ENCODE measurements around the gene GLDN.

Gene GLDN

DNA sequence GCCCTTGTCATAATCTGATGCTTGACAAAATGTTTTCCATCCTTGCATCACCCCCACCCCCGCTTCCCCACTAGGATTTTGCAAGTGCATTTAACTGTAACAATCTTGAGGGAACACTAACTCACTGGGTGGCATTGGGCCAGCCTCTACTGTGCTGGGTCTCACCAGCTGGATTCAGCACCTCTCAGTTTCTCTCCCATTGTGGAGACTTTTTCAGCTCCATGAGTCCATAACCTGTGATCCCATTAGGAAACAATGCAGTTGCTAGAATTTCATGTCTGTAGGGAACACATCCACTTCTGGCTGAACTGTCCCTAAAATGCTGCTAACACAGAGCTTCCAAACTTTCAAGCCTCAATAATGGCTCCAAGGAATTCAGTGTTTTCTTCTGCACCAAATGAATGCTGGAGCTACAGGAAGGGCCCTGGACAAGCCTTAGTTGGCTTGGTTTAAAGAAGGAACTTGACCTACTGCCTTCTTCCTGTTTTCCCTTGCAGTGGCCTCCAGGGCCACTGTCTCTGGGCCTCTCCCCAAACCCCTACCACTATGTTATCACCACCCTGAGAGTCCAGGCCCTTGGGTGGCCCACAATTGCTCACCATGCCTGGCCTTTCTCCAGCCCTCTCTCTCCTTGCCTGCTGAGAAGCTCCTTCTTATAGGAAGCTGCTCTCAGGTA, 18.7 kb upstream of the GLDN start:
- no peak for DNase-seq (ENCODE audit: low read depth in 3 of 3)

DNA sequence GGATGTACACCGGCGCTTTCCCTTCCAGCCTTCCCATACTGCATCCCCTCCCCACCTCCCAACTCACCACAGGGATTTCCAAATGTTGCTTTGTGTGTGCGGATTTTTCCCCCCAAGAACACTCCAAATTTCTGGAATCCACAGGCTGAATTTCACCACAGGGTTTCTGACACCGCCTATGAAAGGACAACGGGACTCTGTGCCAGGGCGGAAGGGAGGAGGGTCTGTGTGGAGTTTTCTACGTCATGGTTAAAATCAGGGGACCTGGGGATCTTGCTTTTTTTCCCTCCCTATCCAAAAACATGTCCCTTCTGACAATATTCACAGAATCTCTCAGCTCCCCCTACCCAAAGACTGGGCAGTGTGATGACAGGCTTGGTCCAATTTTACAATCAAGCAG, 17.7 kb upstream of the GLDN start:
- DNase-seq (ENCODE audit: low read depth in 3 of 3) = no peak

DNA sequence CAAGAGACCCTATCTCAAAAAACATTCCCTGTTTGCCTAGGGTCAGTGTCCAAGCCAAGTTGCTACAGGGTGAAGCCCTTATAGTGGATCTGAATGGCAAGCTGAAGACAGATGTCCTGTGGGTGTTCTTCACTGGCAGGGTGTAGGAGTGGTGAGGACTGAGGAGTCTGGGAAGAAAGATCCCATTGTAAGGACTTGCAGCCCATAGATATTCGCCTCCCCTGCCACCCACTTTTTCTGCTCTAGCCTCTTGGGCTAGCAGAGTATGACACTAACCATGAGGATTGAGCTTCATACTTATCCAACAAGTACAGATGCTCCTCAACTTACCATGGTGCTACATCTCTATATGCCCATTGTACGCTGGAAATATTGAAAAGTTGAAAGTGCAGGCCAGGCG, 16.3 kb upstream of the GLDN start:
- no peak for DNase-seq (ENCODE audit: low read depth in 3 of 3)

DNA sequence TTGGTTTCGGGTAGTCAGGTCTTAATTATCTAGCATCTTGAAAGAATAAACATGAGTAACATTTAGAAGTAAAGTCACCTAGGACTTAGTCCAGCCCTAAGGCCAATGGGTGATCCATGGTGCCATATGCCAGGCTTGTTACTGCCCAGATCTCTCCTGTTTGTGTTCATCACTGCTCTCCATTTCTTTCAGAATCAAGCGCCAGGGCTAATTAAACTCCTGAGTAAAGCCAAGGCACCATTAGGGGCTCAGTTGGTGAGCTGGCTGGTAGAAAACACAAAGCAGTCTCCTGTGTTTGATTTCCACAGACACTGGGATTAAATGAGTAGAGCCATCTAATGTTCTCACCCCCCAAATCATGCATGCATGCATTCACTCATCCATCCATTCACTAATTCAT, 14.4 kb upstream of the GLDN start:
- no peak for DNase-seq (ENCODE audit: low read depth in 3 of 3)

DNA sequence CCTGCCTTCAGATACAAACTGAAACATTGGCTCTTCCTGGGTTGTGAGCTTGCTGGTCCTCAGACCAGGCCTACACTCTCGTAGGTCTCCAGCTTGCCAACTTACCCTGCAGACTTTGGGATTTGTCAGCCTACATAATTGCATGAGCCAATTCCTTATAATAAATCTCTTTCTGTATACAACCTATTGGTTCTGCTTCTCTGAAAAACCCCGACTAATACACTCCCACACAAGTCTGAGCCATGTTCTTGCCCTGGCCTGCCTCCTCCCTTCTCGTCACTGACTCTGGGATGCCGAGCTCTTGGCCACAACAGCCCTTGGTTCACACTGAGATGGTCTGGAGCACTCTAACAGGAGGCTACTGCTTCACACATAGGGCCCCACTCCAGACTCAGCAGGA, 12.5 kb upstream of the GLDN start:
- DNase-seq (ENCODE audit: low read depth in 3 of 3) = no peak

DNA sequence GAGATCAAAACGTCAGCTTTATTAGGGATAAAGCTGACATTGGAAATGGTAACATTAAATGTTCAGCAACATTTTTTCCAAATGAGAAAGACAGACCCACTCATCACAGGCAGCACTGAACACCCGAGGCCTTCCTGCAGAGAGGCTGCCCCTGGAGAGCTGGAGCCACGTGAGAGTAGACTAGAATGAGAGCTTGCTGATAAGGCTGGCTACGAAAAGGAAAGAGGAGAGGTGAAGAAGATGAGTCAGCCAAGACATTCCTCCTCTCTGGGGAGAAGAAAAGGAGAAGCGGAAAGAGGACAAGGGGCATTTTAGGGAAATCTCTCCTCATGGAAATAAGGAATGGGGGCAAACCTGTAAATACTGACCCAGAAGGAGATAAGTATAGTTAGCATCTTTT, 10.3 kb upstream of the GLDN start:
- DNase-seq (ENCODE audit: low read depth in 3 of 3) = no peak

DNA sequence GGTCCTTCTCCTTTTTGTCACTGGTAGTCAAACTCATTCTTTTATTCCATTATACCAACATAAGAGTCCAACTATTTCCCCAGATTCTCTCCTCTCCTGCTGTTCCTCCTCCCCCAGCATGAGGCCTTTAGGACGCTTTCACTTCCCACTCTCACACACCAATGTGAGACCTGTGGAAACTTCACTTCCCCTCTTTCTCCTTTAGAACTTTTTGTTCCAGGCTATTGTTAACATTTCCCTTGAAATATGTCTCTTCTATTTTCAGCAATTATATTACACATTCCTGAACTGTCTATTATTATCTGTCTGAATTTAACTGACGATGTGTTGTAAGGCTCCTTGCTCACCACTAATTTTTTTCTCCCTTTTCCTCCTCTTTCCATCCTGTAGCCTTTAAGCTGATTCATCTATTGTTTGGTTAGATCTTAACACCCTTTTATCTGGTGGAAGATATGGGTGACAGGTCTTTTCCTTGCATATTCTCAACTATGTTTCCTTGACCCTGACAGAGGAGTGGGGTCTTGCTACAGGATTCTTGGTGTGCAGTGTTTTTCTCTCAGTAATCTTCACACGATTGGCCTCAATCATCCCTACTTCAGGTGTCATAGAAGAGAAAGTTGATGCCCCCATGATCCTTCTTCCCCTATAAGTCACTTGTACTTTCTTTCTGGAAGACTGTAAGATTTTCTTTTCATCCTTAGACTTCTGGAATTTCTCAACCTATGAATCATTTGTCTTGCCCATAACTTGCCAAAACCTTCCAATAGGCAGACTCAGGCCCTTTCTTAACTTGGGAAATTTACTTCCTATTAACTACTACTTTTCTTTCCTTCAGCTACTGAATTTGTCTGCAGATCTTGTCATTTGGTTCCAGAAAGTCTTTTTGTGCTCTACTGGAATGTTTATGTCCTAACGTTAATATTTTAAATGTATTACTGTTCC, 9.0 kb upstream of the GLDN start:
- no peak for DNase-seq (ENCODE audit: low read depth in 3 of 3)

DNA sequence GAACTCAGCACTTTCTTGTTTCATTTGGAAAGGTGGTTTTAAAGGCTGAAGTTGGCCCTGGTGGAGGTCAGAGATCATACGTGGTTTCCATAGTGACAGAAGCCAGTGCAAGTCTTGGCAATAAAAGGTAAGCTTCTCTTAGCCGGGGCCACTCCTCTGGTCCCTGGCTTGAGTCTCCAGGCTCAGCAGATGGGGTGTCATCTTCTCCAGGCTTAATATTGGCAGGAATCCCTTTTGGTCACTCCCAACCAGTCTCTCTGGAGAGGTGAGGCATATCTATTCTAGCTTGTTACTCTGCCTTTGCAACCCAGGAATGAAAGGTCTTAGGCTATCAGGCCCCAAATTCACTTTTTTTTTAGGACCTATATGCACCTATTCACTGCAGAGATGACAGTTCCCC, 7.9 kb upstream of the GLDN start:
- DNase-seq (ENCODE audit: low read depth in 3 of 3) = no peak

DNA sequence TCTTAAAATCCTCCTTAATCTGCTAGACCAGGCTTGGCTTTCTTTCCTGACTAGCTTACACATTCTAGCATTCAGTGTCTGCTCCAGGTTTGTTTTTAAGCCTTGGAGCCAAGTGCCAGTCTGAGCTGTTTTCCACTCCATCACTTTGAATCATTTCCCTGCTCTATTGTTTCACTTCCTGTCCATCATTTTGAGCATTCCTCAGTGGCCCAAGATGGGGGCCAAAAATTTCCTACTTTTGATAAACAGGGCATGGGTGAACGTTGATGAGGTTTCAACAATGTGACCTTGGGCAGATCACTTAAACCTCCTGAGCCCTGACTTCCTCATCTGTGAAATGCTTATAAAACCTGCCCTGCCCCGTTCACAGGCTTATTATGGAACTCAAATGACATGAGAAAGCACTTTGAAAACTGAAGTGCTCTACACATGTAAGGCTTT, 7.4 kb upstream of the GLDN start:
- no peak for DNase-seq (ENCODE audit: low read depth in 3 of 3)

DNA sequence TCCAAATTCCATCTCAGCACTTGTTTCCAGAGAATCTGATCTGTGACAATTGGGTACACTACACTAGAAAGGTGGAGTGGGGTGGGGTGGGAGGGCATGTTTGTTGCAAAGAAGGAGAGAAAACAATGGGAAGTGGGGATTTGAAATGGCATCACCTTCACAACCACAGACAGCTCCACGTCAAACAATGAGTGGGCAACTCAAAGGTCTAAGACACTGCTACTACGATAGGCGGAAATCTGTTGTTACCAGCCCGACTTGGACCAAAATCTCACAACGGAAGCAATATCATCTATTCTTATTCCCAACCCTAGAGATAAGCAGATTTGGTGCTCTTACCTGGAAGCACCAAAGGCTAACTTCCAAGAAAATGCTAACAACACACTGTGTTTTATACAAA, 6.4 kb upstream of the GLDN start:
- DNase-seq (ENCODE audit: low read depth in 3 of 3) = no peak

DNA sequence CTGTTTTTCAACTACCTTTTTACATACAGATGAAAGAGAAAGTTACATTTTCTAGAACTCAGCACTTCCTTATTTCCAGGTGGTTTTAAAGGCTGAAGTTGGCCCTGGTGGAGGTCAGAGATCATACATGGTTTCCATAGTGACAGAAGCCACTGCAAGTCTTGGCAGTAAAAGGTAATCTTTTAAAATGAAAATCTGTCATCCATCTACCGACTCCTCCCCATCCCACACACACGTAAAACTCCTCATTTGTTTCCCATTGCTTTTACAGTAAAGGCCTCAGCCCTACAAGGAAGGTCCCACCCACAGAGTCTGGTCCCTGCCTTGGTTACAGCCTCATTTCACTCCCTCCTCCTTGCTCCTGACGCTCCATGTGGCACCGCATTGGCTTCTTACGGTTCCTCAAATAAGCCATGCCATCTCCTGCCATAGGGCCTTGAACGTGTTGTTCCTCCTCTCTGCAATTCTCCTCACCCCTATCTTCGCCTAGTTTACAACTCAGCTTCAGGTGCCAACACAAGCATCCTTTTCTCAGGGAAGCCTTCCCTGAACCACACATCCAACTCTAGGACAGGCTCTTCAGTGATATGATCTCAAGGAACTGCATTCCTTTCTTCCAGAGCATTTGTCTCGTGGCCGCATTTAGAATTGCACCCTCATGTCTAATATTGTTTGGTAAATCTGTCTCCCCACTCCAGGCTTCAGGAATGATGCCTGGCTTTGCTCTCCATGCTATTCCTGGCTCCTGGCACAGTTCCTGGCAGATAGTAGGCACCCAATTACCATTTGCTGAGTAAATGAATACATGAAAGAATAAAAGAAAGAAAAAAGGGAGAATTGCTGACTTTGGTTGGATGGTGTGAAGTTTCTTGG, 5.7 kb upstream of the GLDN start:
- no peak for DNase-seq (ENCODE audit: low read depth in 3 of 3)

DNA sequence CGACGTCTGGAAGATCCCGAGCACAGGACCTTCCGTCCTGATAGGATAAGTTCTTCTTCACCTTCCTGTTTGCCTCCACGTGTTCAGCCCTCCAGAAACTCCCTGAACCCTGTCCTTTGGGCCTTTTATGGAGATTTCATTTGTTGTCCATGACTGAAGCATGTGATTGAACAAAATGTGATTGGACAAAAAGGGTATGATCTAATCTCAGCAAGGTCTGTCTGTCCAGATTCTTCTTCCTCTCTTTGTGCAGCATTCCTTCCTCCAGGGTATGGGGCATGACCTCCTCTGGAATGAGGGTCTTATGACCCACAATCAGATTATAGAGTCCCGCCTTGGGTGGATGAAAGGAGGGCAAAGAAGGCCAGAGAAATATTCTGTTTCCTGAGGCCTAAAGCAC, 3.0 kb upstream of the GLDN start, which contains the start of gene CYP19A1:
CYP19A1 (minus strand) TSS at position 101 of the 400 bp plus-strand sequence. CDS start 95,684 bp downstream, outside the sequence.
- DNase-seq (ENCODE audit: low read depth in 3 of 3) = no peak

DNA sequence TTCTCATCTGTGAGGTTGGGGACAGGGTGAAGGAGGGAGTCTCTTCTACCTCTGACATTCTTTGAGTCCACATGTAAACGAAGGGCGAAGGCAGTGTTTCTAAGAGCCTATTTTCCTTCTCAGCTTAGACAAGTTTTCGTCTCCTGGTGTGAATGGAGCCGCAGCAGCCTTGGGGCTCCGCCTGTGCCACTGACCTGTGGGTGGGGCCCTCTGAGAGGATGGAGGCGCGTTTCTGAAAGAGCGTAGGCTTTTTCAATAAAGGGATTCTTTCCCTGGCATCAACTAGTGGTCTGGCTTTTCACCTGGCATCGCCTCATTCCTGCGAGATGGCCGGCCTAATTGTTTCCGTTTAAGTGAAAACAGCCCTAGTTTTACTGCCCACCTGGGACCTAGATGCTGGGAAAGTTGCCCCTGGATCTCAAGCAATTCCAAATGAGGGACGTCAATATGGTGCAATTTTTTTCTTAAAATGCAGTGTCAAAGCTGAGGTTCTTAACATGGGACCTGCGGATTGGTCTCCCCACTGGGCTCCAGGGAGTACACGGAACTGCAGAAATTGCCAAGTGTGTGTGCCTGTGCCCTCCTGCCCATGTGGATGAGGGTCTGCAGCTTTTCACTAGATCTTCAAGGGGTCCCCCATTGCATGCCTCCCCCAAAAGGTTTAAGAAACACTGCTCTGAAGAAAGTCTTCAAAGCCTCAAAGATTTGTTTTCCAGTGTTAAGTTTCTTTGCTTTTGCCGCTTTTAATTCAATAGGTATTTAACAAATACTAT, 958 bp downstream of the GLDN start:
- DNase-seq (ENCODE audit: low read depth in 3 of 3) = no peak

DNA sequence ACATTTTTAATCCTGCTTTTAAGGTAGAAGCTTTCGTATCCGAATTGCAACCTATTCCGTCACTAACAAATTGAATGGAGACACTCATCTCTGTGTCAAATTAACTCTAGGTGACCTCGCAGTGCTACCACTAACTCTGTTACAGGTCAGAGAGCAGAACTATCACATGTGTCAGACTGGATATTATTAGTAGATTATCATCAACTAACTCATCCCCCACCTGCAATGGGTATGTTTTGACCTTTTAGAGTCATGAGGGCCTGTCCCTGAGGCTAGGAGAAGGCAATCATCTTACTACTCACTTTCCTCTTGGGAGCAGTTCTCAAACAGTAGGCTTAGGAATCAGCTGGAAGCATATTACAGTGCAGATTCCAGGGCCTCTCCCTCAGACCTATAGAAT, 2.0 kb downstream of the GLDN start:
- DNase-seq (ENCODE audit: low read depth in 3 of 3) = no peak

DNA sequence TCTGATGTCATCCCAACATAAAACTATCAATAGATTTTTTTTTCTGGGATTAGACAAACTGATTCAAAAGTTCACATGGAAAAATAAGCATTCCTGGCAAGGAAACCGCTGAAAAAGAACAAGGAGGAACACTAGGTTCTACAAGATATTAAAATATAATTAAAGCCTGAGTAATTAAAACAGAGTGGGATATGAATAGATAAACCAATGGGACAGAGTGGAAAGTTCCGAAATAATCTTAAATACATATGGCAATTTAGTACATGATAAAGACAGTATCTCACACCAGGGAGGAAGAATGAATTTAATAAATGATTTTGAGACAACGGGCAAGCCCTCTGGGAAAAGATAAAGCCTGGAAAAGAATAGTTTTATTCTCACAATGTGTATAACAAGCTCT, 4.7 kb downstream of the GLDN start:
- no peak for DNase-seq (ENCODE audit: low read depth in 3 of 3)

DNA sequence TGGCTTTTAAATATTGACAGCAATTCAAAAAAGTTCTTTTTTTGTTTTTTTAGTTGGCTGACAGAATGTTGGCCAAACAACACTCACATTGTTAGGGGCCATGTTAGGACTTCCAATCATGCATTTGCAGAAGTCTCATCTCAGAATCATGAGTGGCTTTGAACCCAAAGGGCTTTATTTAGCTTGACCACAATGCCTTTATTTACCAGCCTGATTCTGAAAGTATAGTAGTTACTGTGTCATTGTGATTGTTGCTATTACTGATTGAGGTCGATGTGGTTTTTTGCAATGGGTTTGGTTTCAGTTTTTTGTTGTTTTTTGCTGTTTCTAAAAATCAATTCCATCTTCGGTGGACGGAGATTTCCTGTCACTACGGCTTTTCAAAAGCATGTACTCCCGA, 7.2 kb downstream of the GLDN start:
- DNase-seq (ENCODE audit: low read depth in 3 of 3) = no peak

DNA sequence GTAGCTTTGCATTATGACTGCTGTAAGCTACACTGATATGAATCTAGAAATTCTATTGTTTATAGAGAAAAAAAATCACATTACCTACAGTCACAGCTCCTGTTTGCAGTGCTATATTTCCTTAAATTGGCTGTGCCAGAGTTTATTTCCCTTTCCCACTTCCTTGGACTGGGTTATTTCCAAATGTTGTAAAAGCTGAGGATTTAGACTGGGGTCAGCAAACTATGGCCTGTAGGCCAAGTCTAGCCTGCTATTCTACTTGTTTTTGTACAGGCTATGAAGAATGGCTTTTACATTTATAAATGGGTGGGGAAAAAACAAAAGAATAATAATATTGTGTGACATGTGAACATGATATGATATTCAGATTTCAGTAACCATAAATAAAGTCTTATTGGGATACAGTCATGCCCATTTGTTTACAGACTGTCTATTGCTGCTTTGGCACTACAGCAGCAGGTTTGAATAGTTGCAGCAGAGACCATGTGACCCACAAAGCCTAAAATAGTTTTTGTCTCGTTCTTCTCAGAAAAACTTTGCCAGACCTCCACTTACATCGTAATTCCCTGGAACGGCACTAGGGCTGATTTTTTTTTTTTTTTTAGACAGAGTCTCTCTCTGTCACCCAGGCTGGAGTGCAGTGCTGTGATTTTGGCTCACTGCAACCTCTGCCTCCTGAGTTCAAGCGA, 7.8 kb downstream of the GLDN start:
- DNase-seq (ENCODE audit: low read depth in 3 of 3) = no peak

DNA sequence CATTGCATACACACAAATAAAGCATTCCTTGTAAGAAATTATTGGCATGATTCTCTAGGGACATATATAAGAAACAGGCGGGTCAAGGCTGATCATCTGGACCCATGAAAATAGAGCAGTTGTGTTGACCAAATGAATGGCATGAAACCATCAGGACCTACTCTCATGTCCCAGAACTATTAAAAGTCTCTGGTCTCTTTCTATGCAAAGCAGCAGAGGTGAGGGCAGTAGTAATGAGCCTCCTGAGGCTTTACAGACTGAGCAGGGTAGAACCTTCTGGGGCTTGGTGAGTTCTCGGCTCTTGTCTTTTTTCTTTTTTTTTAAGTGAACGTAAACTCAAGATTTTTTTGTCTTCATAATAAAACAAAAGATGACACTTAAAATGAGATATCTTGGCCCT, 9.3 kb downstream of the GLDN start:
- no peak for DNase-seq (ENCODE audit: low read depth in 3 of 3)

DNA sequence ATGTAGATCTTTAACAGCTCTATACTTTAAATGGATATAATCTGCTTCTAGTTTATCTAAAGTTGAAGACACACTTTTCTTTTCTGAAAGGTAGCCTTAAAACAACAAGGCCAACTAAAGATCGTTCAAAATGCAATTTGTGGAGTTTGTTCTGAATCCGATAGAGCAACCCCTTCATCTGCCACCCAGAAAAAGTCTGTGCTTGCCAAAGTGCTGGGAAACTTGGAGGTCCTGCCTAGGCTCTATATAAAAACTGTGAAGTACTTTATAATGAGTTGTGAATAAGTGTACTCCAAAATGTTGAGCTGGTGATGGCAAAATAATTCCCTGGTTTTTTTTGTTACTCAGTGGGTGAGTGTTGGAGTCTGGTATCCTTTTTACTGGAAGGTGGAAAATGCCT, 12.5 kb downstream of the GLDN start:
- no peak for DNase-seq (ENCODE audit: low read depth in 3 of 3)

DNA sequence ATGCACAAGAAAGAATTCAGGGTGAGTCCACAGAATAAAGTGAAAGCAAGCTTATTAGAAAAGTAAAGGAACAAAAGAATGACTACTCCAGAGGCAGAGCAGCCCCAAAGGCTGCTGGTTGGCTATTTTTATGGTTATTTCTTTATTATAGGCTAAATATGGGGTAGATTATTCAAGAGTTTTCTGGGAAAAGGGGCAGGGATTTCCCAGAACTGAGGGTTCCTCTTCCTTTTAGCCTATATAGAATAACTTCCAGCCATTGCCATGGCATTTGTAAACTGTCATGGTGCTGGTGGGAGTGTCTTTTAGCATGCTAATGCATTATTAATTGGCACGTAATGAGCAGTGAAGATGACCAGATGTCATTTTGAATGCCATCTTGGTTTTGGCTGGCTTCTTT, 13.6 kb downstream of the GLDN start:
- no peak for DNase-seq (ENCODE audit: low read depth in 3 of 3)

DNA sequence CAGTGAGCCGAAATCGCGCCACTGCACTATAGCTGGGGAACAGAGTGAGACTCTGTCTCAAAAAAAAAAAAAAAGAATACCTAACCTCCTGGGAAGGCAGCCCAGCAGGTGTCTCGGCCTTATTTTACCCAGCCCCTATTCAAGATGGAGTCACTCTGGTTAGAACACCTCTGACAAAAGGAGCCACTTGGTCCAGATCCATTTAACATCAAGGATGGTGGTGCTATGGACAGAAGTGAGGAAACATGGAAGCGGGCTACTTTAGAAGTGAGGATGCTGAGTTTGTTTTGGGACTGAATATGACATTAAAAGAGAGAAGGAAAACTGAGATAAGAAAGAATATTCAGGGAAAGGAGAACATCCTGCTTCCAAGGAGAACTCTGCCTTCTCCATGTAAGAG, 14.7 kb downstream of the GLDN start:
- DNase-seq (ENCODE audit: low read depth in 3 of 3) = no peak
